Ammon's horn (tissue), 1 donor: ENCODE data around the gene MAP3K5.

Source experiments
- DNase-seq: peaks from one replicate; pipeline ENCODE4 v3.0.0-alpha.2; 2016; ENCODE audit warnings: low spot score

The MAP3K5 gene

DNA sequence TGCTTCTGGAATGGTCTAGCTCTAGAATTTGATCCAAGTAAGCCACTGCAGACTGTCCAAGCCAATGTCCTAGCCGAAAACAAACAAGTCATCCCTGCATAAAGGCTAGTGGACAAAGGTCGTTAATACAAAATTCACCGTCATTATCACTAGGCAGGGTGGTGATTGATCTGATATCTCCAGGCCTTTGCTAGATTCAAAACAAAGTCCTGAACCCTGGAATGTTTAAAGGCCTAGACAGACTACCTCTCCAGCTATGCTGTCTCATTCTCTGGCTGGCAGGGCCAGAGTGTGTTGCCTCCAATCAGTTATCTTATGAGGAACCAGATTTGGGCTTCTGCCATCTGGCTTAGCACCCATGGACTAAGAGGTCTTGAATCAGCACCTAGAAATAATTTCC lies 280.4 kb downstream of the MAP3K5 start:
- DNase-seq: no peak

- DNase-seq: no peak
Observed at GRCh38 chr6:136511397-136511796, 280.9 kb downstream of the MAP3K5 start.

GRCh38 chr6:136510782-136511181 lies 281.5 kb downstream of the MAP3K5 start:
- no peak for DNase-seq

GRCh38 chr6:136510299-136510698 lies 282.0 kb downstream of the MAP3K5 start:
- DNase-seq: no peak

- no peak for DNase-seq
Observed at GRCh38 chr6:136508725-136509392, 283.4 kb downstream of the MAP3K5 start.
